ENCODE measurements around the gene ARAP1.

Gene ARAP1

GRCh38 chr11:72759468-72759985 lies 7.3 kb upstream of the ARAP1 start:
- Histone ChIP-seq H3K36me3 (ENCODE audit: insufficient read depth, low read length) (no peaks in the 10 kb centered on the region), H3K79me2 (ENCODE audit: insufficient read depth, low read length) (no peaks in the 10 kb centered on the region), H3K9me3 (ENCODE audit: insufficient read depth, low read depth, low read length) (no peaks in the 10 kb centered on the region), H3K4me1 (ENCODE audit: insufficient read depth, low read length, poor library complexity, severe bottlenecking) (peaks cover 3% of the 10 kb centered on the region), H3K9me2 (replicated peaks; ENCODE audit: low read depth, low read length) (no peaks in the 10 kb centered on the region), H3K4me2 (ENCODE audit: low read depth, low read length, poor library complexity, severe bottlenecking) (no peak overlapping the region), H2AFZ (ENCODE audit: low read length) (no peak overlapping the region), H3K4me3 (ENCODE audit: low read length, poor library complexity, severe bottlenecking) (no peak overlapping the region), H3K27me3 (ENCODE audit: insufficient read depth, low read length, poor library complexity, severe bottlenecking) (no peaks in the 10 kb centered on the region), H3K9ac (ENCODE audit: low read depth, low read length, poor library complexity, severe bottlenecking) (no peak overlapping the region), H3F3A (ENCODE audit: low read depth) (no peaks in the 10 kb centered on the region), H4K20me1 (ENCODE audit: insufficient read depth, low read length, poor library complexity, severe bottlenecking) (no peaks in the 10 kb centered on the region)
- TF ChIP-seq EZH2phosphoT487 (IDR thresholded peaks at IDR 0.05; ENCODE audit: borderline replicate concordance) (no peak), CTCF (conservative IDR thresholded peaks at IDR 0.05; ENCODE audit: low read length) (no peak)

GRCh38 chr11:72758690-72759389 lies 6.6 kb upstream of the ARAP1 start:
- no peaks in the 10 kb centered on the region for H3F3A ChIP-seq (ENCODE audit: low read depth)
- no peak overlapping the region for H2AFZ ChIP-seq (ENCODE audit: low read length)
- H3K9ac ChIP-seq (ENCODE audit: low read depth, low read length, poor library complexity, severe bottlenecking), result no peak overlapping the region
- no peak overlapping the region for H3K4me3 ChIP-seq (ENCODE audit: low read length, poor library complexity, severe bottlenecking)
- no peak overlapping the region for H3K4me2 ChIP-seq (ENCODE audit: low read depth, low read length, poor library complexity, severe bottlenecking)
- no peaks in the 10 kb centered on the region for H3K27me3 ChIP-seq (ENCODE audit: insufficient read depth, low read length, poor library complexity, severe bottlenecking)
- H3K36me3 ChIP-seq (ENCODE audit: insufficient read depth, low read length), result no peaks in the 10 kb centered on the region
- no peaks in the 10 kb centered on the region for H4K20me1 ChIP-seq (ENCODE audit: insufficient read depth, low read length, poor library complexity, severe bottlenecking)
- H3K9me2 ChIP-seq (replicated peaks; ENCODE audit: low read depth, low read length), result no peaks in the 10 kb centered on the region
- TF ChIP-seq EZH2phosphoT487 (IDR thresholded peaks at IDR 0.05; ENCODE audit: borderline replicate concordance) (no peak), CTCF (conservative IDR thresholded peaks at IDR 0.05; ENCODE audit: low read length) (no peak)
- H3K79me2 ChIP-seq (ENCODE audit: insufficient read depth, low read length), result no peaks in the 10 kb centered on the region
- no peaks in the 10 kb centered on the region for H3K9me3 ChIP-seq (ENCODE audit: insufficient read depth, low read depth, low read length)
- H3K4me1 ChIP-seq (ENCODE audit: insufficient read depth, low read length, poor library complexity, severe bottlenecking), result peaks cover 3% of the 10 kb centered on the region

GRCh38 chr11:72758304-72758689 lies 6.1 kb upstream of the ARAP1 start:
- Histone ChIP-seq H3K9me2 (replicated peaks; ENCODE audit: low read depth, low read length) (no peaks in the 10 kb centered on the region), H2AFZ (ENCODE audit: low read length) (no peak overlapping the region), H3K79me2 (ENCODE audit: insufficient read depth, low read length) (no peaks in the 10 kb centered on the region), H3K4me1 (ENCODE audit: insufficient read depth, low read length, poor library complexity, severe bottlenecking) (peaks cover 8% of the 10 kb centered on the region), H4K20me1 (ENCODE audit: insufficient read depth, low read length, poor library complexity, severe bottlenecking) (no peaks in the 10 kb centered on the region), H3K4me3 (ENCODE audit: low read length, poor library complexity, severe bottlenecking) (no peak overlapping the region), H3K9ac (ENCODE audit: low read depth, low read length, poor library complexity, severe bottlenecking) (no peak overlapping the region), H3K27me3 (ENCODE audit: insufficient read depth, low read length, poor library complexity, severe bottlenecking) (no peaks in the 10 kb centered on the region), H3K4me2 (ENCODE audit: low read depth, low read length, poor library complexity, severe bottlenecking) (no peak overlapping the region), H3K36me3 (ENCODE audit: insufficient read depth, low read length) (no peaks in the 10 kb centered on the region), H3K9me3 (ENCODE audit: insufficient read depth, low read depth, low read length) (no peaks in the 10 kb centered on the region), H3F3A (ENCODE audit: low read depth) (no peaks in the 10 kb centered on the region)
- no peak for TF ChIP-seq CTCF (conservative IDR thresholded peaks at IDR 0.05; ENCODE audit: low read length)
- no peak for TF ChIP-seq EZH2phosphoT487 (IDR thresholded peaks at IDR 0.05; ENCODE audit: borderline replicate concordance)

All from Loucy (cell line).